Omental fat pad (tissue), 4 donors: ENCODE results near the gene CTSC. TPM values are rescaled to one million over a fixed set of nuclear protein-coding genes. Genes with fewer than 3 reads are reported as not detected.

Experiments used
- ATAC-seq: fragments of 150-250 bp; one replicate; pipeline ENCODE4 v1.9.1; 2016; ENCODE audit warnings: mild to moderate bottlenecking, moderate library complexity; ENCODE audit not compliant: low FRiP score
- DNase-seq: peaks from one replicate; pipeline ENCODE4 v3.0.0-alpha.2; 2019; ENCODE audit warnings: low spot score
- total RNA-seq, 4 donors: library from RNA; depleted of rRNA; stranded (reverse); fragments of >200 nt; gene quantifications; one replicate each; pipeline ENCODE4 v1.1.0, GENCODE V29; 2016
- TF ChIP-seq, protein P1 (sequence below), 3 donors: fragments of 450-650 bp; IDR thresholded peaks; one replicate each; pipeline ENCODE4 v1.5.1; 2016 to 2017; ENCODE audit warnings: antibody characterized with exemption in 3 of 3, mild to moderate bottlenecking in 3 of 3, moderate library complexity in 2 of 3

The CTSC gene
- total RNA-seq, 4 donors from 2014 or later = 136 to 234 (median 166) TPM

DNA sequence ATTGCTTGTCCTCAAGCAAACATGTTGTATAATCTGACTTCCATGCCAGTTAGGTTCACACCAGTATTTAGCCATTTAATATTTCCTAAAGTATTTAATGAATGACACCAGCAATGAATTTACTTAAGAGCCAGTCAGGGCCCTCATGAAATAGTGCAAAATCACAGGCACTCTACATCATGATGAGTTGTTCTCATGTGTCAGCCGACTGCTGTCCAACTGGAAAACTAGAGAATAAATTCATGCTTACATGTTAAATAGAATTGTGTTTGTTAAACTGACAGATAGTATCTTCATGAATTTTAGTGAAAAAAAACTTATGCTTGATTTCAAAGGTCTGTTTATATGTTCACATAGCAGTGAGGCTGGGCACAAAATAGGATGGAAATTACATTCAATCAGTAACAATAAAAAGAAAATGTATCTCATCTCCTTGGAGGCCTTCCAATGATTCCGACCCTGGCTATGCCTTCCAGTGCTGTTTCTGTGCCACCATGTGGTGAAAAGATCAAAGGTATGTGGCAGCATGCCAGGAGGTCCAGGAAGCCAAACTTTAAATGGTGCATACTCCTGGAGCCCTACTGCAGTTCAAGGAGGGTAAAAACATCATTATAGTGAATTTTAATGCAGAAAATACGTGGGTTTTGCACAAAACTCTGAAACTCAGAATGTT, 45.2 kb downstream of the CTSC start:
- TF ChIP-seq, protein P1, sequence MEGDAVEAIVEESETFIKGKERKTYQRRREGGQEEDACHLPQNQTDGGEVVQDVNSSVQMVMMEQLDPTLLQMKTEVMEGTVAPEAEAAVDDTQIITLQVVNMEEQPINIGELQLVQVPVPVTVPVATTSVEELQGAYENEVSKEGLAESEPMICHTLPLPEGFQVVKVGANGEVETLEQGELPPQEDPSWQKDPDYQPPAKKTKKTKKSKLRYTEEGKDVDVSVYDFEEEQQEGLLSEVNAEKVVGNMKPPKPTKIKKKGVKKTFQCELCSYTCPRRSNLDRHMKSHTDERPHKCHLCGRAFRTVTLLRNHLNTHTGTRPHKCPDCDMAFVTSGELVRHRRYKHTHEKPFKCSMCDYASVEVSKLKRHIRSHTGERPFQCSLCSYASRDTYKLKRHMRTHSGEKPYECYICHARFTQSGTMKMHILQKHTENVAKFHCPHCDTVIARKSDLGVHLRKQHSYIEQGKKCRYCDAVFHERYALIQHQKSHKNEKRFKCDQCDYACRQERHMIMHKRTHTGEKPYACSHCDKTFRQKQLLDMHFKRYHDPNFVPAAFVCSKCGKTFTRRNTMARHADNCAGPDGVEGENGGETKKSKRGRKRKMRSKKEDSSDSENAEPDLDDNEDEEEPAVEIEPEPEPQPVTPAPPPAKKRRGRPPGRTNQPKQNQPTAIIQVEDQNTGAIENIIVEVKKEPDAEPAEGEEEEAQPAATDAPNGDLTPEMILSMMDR (IDR thresholded peaks at IDR 0.05) = no peak
- ATAC-seq = no peak
- no peak for DNase-seq

DNA sequence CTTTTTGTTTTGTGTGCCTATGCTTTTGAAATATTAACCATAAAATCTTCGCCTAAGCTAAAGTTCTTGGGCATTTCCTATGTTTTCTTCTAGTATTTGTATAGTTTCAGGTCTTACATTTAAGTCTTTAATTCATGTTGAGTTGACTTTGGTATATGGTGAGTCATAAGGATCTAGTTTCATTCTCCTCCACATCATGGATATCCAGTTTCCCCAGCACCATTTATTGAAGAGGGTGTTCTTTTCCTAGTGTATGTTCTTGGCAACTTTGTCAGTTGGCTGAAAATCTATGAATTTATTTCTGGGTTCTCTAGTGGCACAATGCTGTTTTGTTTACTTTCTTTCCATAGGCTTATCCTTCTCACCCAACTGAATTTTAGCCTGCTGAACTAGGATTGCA, 49.0 kb downstream of the CTSC start:
- DNase-seq (no peak), ATAC-seq (no peak)
- TF ChIP-seq, protein P1 (IDR thresholded peaks at IDR 0.05) = no peak

DNA sequence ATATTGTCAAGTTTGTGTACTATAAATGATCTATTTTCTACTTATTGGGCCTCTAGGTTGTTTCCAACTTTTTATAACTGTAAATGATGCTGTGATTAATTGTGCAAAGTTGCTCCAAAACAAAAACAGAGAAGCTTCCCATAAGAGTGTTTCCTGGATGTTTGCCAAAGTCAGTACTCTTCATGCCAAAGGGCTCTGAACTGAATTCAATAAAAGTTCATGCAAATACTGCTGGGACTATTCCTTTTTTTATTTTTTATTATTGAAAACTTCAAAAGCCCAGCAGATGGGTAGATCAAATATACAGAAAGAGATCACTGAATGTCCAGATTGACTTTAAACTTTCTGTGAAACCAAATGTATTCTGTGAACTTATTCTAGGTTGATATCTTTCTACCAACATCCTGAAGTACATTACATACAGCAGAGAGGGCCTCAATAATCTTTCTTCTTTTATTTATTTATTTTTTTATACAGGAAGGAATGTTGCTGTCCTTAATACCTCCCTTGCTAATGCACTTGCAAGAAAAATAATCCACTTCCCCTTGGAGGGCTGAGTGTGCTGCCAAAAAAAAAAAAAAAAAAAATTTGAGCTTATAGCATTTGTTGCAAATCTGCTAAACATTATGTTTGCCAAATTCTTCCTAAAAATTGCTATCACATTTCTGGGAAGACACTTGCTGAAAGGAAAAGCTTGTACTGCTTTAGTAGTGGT, 53.0 kb downstream of the CTSC start:
- DNase-seq (no peak), ATAC-seq (no peak)
- TF ChIP-seq, protein P1 (IDR thresholded peaks at IDR 0.05) = no peak

DNA sequence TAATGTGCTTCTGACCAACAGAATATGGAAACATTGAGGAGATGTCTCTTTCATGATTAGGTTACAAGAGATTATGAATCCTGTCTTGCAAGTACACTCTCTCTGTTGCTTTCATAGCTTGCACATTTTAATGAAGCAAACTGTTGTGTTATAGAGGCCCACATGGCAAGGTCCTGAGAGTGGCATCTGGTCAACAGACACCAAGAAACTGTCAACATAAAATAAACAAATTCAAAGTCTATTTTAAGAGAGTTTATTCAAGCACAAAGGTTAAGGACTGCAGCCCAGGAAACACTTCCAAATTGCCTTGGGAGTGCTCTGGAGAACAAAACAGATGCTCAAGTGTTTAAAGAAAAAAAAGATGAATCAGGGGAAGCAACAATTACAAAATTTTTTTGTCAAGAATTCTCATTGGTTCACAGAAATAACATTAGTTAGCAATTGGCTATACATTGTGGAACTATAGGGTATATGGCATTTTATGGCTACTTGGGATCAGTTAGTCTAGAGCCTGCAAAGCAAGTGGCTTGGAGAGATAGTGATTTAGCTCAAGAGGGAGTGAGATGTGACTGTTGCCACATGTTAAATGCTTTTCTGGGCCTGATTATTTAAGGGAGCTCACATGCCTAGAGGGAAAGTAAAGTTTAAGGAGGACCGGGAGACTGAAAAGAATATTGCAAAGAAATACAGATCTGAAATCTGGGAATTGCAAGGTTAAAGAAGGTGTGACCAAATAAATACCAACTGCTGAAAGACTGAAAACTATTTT, 54.6 kb downstream of the CTSC start:
- TF ChIP-seq, protein P1 (IDR thresholded peaks at IDR 0.05) = no peak
- DNase-seq (no peak), ATAC-seq (no peak)

DNA sequence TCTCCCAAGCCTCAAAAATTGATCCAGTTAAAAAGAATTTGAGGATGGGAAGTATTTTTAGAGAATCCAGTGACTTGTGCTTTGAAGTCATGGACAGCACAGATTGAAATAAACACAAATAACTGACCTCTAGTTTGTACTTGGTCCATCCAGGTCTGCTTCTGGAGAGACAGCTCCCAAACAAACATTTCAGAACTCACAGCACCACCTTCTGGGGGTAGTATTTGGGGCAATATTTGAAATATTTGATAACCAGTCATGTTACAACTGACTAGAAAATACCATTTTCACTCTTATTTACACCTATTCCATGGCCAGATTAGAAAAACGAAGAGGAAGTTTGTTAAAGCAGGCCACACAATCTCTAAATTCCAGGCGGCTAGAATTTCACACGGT, 56.2 kb downstream of the CTSC start:
- DNase-seq (no peak), ATAC-seq (no peak)
- TF ChIP-seq, protein P1 (IDR thresholded peaks at IDR 0.05) = no peak

DNA sequence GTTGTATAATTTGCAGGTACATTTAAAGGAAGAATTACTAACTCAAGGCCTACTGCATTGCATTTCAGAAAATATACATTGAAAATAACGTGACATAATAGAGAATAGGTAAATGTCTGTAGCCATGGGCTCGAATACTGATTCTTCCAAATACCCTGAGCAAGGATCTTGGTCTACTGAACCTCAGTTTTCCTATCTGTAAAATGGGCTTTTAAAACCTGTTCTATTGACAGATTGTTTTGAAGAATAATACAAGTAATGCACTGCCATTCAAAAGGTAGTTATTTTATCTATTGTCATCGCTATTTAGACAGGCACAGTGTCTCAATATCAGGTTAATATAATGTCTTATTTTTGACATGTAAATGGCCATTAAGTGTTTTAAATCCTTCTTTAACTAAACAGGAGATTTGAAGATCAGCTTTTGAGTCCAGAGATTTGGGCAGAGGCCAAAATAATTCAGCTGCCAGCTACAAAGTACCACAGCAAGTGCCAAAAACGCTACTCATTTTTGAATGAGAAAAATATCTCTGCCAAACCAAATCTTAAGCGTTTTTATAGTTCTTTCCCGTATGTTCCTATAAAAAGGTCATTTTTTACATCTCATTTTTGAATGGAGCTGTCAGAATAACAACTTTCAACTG, 56.7 kb downstream of the CTSC start:
- DNase-seq (no peak), ATAC-seq (no peak)
- TF ChIP-seq, protein P1 (IDR thresholded peaks at IDR 0.05) = no peak
